Measurements from ENCODE around the gene SLC8A1.

Gene SLC8A1

GRCh38 chr2:40395169-40396073 is 56.5 kb downstream of the SLC8A1 start:
- intact Hi-C loops (cut with DNase I) = no loop called here
- DNase-seq = no peak

DNA sequence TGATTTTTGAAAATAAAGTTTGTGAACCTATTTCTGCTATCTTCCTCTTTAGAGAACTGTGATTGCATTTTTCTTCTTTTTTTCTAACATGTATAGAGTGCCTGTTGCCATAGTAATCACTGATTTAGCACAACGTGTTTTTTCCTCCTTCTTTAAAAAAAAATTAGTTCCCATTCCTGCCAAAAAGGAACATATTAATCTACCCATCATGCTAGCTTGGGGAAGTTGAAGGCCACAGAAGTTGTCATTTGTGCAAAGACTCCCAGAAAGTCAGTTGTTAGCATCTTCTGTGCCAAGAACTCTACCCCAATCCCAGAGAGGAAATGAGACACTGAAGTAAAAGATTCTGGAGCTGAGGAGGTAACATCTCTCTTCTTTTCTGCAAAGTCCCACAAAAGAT is 57.3 kb downstream of the SLC8A1 start:
- intact Hi-C loops (cut with DNase I) = no loop called here

GRCh38 chr2:40394031-40394430 is 57.9 kb downstream of the SLC8A1 start:
- DNase-seq = no peak
- intact Hi-C loops (cut with DNase I) = no loop called here

More for the DNA sequence above, 57.3 kb downstream of the SLC8A1 start:
- no peak for DNase-seq

DNA sequence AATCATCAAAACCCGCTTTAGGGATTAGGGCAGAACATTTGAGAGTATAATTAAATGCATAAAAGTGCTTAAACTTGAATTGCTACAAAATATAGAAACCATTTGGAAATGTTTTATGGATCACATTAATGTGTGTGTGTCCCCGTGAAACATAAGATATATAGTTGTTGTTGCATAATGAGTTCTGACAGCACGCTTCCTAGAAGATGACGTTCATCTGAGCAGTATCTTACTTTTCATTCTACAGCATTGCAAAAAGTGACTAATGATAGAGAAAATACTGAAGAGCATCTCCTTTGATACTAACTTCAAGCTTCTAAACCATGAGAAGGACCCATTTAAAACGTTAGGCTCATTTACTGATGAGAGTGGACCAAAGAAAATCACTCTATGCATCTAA is 63.7 kb downstream of the SLC8A1 start:
- no peak for DNase-seq
- intact Hi-C loops (cut with DNase I) = no loop called here

DNA sequence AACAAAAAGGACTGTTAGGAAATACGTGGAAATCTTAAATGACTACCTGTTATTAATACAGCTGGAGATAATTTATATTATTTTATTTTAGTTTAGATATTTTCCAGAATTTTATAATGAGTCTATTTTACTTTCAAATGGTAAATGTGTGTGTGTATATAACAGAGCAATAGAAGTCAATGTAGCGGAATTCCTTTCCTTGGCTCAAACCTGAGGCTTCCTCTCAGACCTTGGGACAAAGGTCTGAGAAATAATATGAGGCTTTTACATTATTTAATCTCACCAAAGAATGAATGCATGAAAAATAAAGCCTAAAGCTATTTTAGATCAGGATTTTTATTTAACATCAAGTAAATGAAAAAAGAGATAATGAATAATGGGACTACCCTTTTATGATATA is 65.7 kb downstream of the SLC8A1 start:
- intact Hi-C loops (cut with DNase I) = no loop called here
- no peak for DNase-seq

DNA sequence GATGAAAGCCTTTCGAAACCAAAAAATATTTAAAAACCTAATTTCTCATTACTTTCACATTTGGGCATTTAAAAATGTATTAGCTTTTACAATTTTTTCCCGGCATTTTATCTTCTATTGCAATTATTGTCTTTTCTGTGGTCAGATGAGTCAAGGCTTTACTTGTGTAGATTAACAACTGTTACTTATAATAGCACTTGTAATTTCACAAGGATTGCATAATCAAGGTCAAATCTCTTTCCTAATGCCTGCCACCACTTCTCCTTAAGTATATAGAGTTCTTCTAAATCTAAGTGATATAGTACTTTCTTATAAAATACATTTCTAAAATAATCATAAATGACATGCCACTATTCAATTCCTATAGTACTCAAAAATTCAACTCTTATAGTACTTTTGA is 67.2 kb downstream of the SLC8A1 start:
- intact Hi-C loops (cut with DNase I) = no loop called here
- no peak for DNase-seq

DNA sequence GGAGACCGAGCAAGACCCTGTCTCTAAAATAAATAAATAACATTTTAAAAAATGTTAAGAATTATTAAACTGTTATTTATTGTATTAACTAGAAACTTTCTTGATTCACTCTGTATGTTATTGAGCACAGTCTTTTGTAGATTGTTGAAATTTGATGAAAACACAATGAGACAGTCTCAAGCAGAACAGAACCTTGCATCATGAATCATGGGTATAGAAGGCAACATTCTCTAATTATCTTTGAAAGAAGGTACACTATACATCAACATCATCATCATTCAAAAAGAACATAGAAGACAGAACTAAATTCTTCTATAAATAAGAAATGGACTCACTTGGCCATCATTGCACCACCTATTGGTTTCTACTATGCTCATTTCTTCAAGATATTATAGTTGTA is 67.7 kb downstream of the SLC8A1 start:
- intact Hi-C loops (cut with DNase I) = no loop called here

DNA sequence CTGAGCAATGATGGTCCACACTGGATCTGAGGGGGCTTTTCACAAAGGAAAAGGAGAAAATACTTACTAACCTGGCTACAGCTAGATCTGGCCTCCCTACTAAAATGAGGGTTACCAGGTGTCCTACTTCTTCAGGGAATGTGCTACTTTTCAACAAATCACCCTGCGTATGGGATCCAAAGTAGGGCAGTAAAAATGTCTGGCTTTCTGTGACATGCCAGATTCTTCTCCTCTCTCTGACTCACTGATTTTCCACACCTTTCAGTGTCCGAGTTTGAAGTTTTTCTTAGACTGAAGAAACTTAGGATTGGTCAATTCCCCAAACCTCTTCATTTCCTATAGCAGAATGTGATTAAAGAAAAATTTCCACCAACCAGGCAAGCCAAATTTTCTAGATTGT is 71.2 kb downstream of the SLC8A1 start:
- intact Hi-C loops (cut with DNase I) = no loop called here
- no peak for DNase-seq

More for the DNA sequence above, 67.7 kb downstream of the SLC8A1 start:
- DNase-seq = no peak

DNA sequence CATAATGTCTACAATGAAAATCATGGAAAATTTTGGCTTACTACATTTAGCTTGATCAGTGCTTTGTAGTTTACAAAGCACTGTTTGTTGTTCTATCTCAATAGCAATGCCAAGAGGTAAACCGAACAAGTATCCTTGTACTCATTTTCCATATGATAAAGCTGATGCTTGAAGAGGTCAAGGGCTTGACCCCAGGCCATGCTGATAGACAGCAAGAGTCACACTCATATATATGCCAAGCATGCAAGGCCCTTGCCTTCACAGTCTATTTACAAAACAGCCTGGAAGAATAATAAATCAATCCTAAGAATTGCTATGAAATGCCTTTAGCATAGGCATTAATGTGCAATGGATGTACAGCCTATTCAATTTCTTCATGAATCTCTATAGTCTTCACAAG is 71.8 kb downstream of the SLC8A1 start:
- intact Hi-C loops (cut with DNase I) = no loop called here
- no peak for DNase-seq

DNA sequence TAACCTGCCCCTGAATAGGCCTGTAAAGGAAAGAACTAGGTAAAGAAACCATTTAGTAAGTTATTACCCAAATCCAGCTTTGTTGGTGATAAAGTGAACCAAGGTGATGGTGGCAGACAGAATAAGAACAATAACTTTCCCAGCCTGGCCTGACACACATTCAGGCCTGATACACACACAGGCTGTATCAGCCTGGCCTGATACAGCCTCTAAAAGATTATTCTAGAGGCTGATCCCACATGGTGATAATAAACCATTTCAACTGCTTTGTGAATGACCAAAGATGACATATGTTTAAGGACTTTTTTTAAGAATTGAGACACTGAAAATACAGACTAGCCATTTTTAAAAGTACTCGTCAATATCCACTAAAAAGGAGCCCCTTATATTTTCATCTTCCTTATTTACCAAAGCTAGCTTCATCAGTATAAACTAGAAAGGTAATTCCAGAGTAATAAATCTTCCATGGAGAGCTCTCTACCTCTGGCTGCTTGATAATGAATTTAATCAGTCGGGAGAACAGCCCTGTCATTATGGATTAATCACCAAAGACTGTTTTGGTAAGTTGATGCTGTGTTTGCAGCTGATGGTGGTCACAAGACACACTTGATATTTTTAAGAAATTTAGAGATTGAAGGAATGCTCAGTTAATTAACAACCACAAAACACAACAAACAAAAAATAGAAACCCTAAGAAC is 77.2 kb downstream of the SLC8A1 start:
- DNase-seq = no peak
- intact Hi-C loops (cut with DNase I) = no loop called here

DNA sequence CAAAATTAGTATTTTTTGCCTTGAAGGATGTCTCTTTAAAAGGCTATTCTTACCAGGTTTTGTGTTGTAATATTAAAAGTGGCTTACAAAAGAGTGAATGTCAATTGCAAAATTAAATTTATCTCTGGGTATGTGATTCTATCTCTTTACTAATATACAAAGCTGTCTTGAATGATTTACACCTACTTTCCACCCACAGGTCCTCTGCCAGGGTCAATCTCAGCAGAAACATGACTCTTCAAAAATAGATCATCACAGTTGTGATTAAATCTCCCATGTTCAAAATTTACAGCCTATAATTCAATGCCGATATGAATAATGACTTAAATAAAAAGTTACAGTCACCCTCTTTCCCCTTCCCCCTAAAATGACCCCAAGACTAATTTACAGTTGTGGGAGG is 78.8 kb downstream of the SLC8A1 start:
- intact Hi-C loops (cut with DNase I) = no loop called here
- DNase-seq = no peak

DNA sequence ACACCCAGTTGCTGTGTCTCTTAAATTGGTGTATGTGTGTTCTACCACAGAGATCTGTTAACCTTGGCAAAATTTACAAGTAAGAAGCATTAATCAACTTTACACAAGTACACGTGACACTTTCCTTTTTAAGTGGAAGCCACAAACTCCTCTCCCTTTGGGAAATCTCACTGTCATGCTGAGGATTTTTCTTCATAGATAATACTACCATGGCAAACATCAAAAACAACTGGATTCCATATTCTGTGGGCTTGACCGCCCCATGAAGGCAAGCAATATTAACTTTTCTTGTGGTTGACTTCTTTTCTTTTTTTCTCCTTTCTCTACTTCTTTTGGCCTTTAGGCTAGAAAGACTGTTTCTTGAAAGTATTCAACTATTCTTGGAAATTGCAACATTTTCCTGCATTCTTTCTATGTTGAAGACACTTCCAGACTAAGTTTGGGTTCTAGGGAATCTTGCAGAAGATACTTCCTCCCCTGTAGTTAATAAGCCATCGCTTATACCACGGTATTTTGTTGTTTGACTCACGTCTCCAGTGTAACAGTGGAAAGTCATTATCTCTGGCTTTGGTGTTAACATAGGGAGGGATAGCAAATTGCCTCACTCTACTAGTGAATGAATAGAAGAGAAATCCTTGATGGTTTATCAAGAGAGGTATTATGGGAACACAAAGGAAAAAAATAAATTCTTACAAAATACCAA is 79.5 kb downstream of the SLC8A1 start:
- intact Hi-C loops (cut with DNase I) = no loop called here
- DNase-seq = no peak

GRCh38 chr2:40371525-40372282 is 80.2 kb downstream of the SLC8A1 start:
- peak in 5 of 10 donors; percentile 8 to 76 (median 58) for DNase-seq
- intact Hi-C loops (cut with DNase I) = no loop called here

DNA sequence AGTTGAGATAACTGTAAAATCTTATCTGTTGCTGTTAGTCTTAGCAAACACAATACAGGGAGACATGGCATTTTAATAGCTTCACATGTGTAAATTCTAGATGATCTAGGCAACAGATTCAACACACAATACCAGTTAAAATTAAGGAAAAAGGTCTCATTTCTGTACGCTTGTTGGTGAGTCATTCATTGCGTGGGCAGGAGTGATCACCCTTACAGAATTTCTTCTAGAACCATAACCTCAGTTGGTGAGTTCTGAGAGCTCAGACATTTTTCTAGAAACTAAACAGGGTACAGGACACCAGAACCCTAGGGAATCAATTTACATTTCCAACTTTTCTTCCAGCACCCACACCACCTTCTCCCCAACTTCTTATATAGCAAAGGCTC is 81.9 kb downstream of the SLC8A1 start:
- no peak for DNase-seq
- intact Hi-C loops (cut with DNase I) = no loop called here

DNA sequence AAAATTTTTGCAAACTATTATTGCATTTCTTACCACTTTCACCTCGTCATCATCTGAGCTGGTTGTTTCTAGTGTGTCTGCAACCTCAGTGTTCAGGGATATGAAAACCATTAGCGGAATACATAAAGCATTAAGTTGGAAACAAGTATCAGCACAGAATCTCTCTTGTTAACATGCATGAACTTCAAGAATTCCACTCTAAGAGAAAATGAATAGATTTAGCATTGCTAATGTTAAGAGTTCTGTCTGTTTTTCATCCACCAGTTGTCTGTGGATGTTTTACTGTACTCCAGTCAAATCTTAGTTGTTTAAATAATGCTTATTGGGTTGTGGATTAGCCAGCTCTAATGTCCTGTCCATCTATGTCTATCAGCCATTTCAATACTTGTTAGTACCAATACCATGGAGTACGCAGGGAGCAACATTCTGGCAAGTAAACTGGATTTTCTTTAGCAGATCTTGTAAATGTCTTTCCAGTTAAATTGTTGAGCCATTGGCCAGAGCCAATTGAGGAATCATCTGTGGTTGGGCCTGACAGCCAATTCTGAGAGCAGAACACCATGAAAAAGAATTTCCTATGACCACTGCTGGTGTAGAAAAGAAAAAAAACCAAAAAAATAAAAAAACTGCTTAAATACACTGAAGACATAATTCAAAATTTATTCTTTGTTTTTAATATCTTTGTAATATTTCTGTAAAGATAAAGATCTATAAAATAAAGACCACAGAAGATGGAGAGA is 82.5 kb downstream of the SLC8A1 start:
- no peak for DNase-seq
- intact Hi-C loops (cut with DNase I) = no loop called here

DNA sequence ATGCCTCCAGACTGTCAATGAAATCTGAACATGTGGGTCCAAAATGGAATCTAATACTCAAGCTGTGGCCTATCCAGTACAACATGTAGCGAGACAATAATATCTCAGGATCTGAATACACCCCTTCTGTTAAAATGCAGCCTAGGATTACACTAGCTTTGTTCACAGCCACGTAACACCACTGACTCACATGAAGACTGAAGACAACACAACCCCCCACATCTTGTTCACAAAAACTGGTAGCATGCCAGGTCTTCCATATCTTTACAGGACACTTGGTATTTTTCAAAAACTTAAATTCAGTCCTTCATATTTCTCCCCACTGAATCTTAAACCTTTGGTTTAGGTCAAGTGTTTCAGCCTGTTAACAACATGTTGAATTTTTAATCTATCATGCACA is 84.2 kb downstream of the SLC8A1 start:
- intact Hi-C loops (cut with DNase I) = no loop called here
- DNase-seq = no peak

DNA sequence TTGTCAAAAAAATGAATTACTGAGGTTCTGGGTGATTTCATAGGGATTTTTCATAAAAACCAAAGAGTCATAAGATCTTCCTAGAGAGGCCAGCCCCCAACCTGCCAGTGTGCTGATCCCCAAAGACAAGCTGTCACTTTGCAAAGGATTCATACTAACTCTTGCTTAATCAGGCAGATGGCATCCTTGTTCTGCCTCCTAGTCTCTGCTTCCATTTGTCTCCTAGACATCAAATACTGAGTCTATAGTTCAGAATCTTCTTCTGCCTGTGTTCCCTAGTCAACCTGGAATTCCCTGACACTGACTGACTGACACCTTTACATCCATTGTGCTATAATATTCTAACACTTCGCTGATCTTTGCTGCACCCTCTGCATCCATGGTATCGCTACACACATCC is 84.9 kb downstream of the SLC8A1 start:
- intact Hi-C loops (cut with DNase I) = no loop called here
- DNase-seq = no peak

DNA sequence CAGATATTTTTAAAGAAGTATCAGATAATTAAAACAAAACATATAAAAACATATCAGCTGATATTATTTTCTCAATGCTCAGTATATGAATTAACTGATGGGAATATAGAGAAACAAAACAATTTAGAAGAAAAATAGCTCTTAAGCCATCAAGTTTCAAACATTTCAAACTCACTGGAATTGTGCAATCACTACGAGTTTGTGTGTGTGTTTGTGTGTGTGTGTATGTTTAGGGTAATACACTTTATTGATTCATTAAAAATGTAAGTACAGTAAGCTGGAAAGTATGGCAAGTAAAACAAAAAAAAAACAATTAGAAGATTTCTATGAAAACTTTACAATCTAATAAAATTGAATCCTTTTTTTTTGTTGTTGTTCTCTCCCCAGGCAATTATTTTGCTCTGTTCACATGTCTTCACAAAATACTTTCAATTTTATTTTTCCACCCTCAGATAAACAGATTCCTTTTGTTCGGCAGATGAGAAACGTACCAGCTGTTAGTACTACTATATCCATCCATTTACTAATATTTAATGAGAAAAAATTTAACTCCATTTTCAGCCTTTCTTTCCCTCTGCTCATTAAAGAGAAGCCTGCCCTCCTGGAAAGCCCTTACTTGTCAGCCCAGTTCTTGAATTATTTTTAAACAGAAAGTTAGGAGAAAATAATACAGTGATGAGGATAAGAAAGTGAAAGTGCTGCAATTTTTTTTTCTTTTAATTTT is 87.6 kb downstream of the SLC8A1 start:
- intact Hi-C loops (cut with DNase I) = no loop called here
- no peak for DNase-seq

DNA sequence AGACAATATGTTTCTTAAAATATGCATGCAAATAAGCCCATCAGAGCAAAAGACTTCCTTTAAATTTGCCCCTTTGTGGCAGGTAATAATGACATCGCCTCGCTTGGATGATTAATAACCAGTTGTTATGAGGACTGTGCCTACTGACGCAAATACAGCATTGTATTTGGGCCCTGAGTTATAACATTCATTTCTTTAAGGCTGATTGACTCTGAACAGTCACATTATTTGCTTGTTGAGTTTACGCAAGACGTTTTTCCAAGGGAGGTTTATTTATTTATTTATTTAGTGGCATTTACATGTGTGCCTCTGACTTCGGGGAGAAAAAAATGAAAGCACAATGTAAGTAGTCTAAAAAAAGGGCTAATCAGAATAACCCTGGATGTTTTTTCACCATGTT is 88.3 kb downstream of the SLC8A1 start:
- DNase-seq = no peak
- intact Hi-C loops (cut with DNase I) = no loop called here
